HCT116 (cell line): ENCODE results near the gene IMPDH1.

Experiments used
- CTCF ChIP-seq, 3 experiments: fragments of 200-600 bp in 1 of 3; sonication (generic) in 1 of 3; IDR thresholded peaks in 2 of 3; conservative IDR thresholded peaks in 1 of 3; 2 replicates each; pipeline ENCODE4 v1.5.1; 2012 to 2017; ENCODE audit warnings: low read depth in 2 of 3, low read length in 2 of 3, antibody characterized with exemption in 1 of 3, borderline replicate concordance in 1 of 3, control low read depth in 1 of 3, mild to moderate bottlenecking in 1 of 3, mixed read lengths in 1 of 3, mixed run types in 1 of 3, moderate library complexity in 1 of 3; ENCODE audit not compliant: insufficient read depth in 1 of 3
- EZH2 ChIP-seq: fragments of 200-600 bp; sonication (generic); IDR thresholded peaks from 2 replicates; pipeline ENCODE4 v1.6.1; 2017; ENCODE audit warnings: antibody characterized with exemption, mixed run types
- YY1 ChIP-seq: IDR thresholded peaks from 2 replicates; pipeline ENCODE4 v1.6.1; 2011; ENCODE audit warnings: low read length, low read depth, moderate library complexity, mild to moderate bottlenecking; ENCODE audit not compliant: insufficient replicate concordance; ENCODE audit errors: extremely low read depth

- TF ChIP-seq CTCF (IDR thresholded peaks at IDR 0.05 in 2 of 3, conservative IDR thresholded peaks at IDR 0.05 in 1 of 3; ENCODE audit: borderline replicate concordance in 1 of 3, insufficient read depth in 1 of 3, low read depth in 2 of 3, low read length in 2 of 3) (peak in 1 of 3 experiments; percentile 25; a peak in 1 of 6 replicates), YY1 (no peak), EZH2 (no peak)
Measured at GRCh38 chr7:128454808-128455542, 45.2 kb upstream of the IMPDH1 start.
